ENCODE measurements around the gene NAV2. TPM values are rescaled to one million over a fixed set of nuclear protein-coding genes. Genes with fewer than 3 reads are reported as not detected.

NAV2 gene
- total and polyA plus RNA-seq, 10 donors: 0.46 to 11.6 (median 4.1) TPM

- Histone ChIP-seq H3K4me3 (no peak overlapping the region), H3K27ac (no peak overlapping the region), H3K9me3 (no peaks in the 10 kb centered on the region), H3K36me3 (peaks cover 0 to 36% (median 0%) of the 10 kb centered on the region in 6 donors), H3K27me3 (replicated peaks in 1 of 7) (no peaks in the 10 kb centered on the region), H3K4me1 (peaks cover 0 to 10% (median 0%) of the 10 kb centered on the region in 6 donors)
- WGBS, 5 donors: 87 to 95% (median 91%) methylated on average over 18 to 19 of the region's 19 CpGs
- TF ChIP-seq POLR2AphosphoS5 (IDR thresholded peaks at IDR 0.05) (no peak), CTCF (IDR thresholded peaks at IDR 0.05 in 8 of 11, conservative IDR thresholded peaks at IDR 0.05 in 3 of 11) (no peak)
- DNase-seq: no peak
- intact Hi-C loops (cut with DNase I; ENCODE audit: low total_unique reads): no loop called here
Observed at GRCh38 chr11:20045098-20045688, 332.6 kb downstream of the NAV2 start.

- no peak for DNase-seq
- Histone ChIP-seq H3K4me1 (peaks cover 0 to 10% (median 0%) of the 10 kb centered on the region in 6 donors), H3K36me3 (peaks cover 0 to 36% (median 0%) of the 10 kb centered on the region in 6 donors), H3K9me3 (no peaks in the 10 kb centered on the region), H3K27ac (no peak overlapping the region), H3K27me3 (replicated peaks in 1 of 7) (no peaks in the 10 kb centered on the region), H3K4me3 (no peak overlapping the region)
- 29 to 53% (median 39%) methylated on average over 3 of the region's 3 CpGs for WGBS, 5 donors
- intact Hi-C loops (cut with DNase I; ENCODE audit: low total_unique reads): no loop called here
- TF ChIP-seq POLR2AphosphoS5 (IDR thresholded peaks at IDR 0.05): no peak
- TF ChIP-seq POLR2A (IDR thresholded peaks at IDR 0.05): no peak
- no peak for TF ChIP-seq CTCF (IDR thresholded peaks at IDR 0.05 in 8 of 11, conservative IDR thresholded peaks at IDR 0.05 in 3 of 11)
Observed at GRCh38 chr11:20046416-20046815, 333.8 kb downstream of the NAV2 start.

GRCh38 chr11:20047006-20047768 lies 334.6 kb downstream of the NAV2 start:
- Histone ChIP-seq H3K9me3 (no peaks in the 10 kb centered on the region), H3K36me3 (peaks cover 0 to 36% (median 0%) of the 10 kb centered on the region in 6 donors), H3K4me1 (peaks cover 0 to 10% (median 0%) of the 10 kb centered on the region in 6 donors), H3K27ac (no peak overlapping the region), H3K4me3 (no peak overlapping the region), H3K27me3 (replicated peaks in 1 of 7) (no peaks in the 10 kb centered on the region)
- TF ChIP-seq POLR2AphosphoS5 (IDR thresholded peaks at IDR 0.05) (no peak), POLR2A (IDR thresholded peaks at IDR 0.05) (no peak), CTCF (IDR thresholded peaks at IDR 0.05 in 8 of 11, conservative IDR thresholded peaks at IDR 0.05 in 3 of 11) (no peak)
- intact Hi-C loops (cut with DNase I; ENCODE audit: low total_unique reads): no loop called here
- WGBS, 5 donors: 72 to 85% (median 76%) methylated on average over 4 of the region's 4 CpGs
- no peak for DNase-seq

- TF ChIP-seq CTCF (IDR thresholded peaks at IDR 0.05 in 8 of 11, conservative IDR thresholded peaks at IDR 0.05 in 3 of 11) (no peak), POLR2AphosphoS5 (IDR thresholded peaks at IDR 0.05) (no peak), POLR2A (IDR thresholded peaks at IDR 0.05) (no peak)
- DNase-seq: no peak
- no peaks in the 10 kb centered on the region for H3K9me3 ChIP-seq
- H3K27me3 ChIP-seq (replicated peaks in 1 of 7): no peaks in the 10 kb centered on the region
- peaks cover 0 to 36% (median 0%) of the 10 kb centered on the region in 6 donors for H3K36me3 ChIP-seq
- H3K27ac ChIP-seq: no peak overlapping the region
- 64 to 82% (median 67%) methylated on average over 2 of the region's 2 CpGs for WGBS, 5 donors
- H3K4me3 ChIP-seq: no peak overlapping the region
- H3K4me1 ChIP-seq: peaks cover 0 to 10% (median 0%) of the 10 kb centered on the region in 6 donors
- intact Hi-C loops (cut with DNase I; ENCODE audit: low total_unique reads): no loop called here
Observed at GRCh38 chr11:20047769-20048154, 335.1 kb downstream of the NAV2 start.
